ENCODE measurements around the gene STARD13.

Gene STARD13

DNA sequence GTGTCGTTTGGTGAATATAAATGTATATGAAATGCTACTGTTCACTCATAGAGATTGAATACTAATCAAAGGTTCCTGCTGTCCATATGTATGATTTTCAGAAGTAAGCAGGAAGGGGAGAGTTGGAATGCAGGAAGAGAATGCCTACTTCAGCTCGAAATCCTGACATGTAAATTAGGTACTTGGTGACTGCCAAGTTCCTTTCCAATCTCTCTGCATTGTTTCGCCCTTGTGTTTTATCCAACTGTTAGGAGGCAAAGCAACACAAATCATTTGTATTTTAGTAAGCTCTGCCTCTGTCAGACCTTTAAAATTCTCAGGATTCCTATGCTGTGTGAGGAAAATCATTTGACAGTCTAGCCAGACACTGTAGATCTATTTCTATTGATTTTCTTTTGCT, 9.0 kb downstream of the STARD13 start:
- no peak for DNase-seq

DNA sequence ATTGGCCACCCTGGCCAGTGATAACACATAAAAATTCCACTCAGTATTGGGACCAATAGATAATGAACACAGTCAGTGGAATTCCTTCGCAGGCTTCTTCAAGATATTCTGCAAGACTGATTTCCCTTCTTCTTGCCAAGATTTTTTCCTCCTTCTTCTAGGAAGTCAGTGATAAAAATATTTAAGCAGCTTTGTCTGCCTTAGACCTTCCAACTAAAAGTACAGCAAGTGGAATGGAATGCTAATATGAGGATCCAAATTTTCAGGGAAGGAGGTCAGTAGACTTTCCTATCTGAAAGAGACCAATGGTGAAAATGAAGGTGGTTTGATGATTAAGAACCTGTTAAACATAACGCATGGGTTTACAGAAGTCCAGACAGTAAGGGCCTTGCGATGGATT, 9.6 kb downstream of the STARD13 start:
- DNase-seq = no peak

DNA sequence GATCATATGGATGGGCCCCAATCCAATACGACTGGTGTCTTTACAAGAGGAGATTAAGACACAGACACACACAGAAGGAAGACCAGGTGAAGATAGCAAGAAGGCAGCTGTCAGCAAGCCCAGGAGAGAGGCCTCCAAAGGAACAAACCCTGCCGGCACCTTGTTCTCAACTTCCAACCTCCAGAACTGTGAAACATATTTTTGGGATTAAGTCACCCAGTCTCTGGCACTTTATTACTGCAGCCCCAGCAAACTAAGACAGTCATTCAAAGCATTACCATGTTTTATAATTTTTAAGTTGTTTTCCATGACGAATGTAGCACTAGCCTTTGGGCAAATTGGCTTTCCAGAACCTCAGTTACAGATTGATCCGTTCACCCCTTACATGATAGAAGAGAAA, 11.3 kb downstream of the STARD13 start:
- DNase-seq = no peak

DNA sequence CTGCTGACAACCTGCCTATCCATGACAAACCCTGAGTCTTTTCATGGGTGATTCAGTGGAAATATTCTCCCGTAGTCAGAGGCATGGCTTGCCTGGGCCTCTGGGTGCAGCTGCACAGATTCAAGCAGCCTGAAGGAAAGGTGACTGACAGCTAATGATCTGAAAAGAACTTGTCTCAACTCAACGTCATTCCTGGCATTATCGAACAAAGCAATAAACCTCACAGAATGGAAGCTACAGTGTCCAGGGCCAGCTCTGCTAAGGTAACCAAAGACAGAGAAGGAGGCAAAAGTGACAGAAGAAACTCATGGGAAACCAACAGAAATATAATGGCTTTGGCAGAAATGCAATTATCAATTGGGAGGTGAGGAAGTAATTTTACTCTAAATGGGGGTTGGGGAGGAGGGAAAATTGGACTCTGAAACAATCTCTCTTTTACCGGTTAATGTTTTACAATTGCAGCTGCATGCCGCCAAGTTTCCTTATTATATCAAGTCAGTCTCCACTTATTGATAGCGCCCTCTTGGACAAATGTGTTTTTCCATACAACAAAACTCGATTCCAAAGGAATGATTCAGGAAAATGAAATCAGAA, 12.9 kb downstream of the STARD13 start:
- DNase-seq = no peak

GRCh38 chr13:33271759-33272158, 13.8 kb downstream of the STARD13 start:
- DNase-seq = no peak

GRCh38 chr13:33270895-33271538, 14.5 kb downstream of the STARD13 start:
- DNase-seq = no peak

GRCh38 chr13:33265607-33266006, 19.9 kb downstream of the STARD13 start:
- DNase-seq = no peak

GRCh38 chr13:33265133-33265532, 20.4 kb downstream of the STARD13 start:
- DNase-seq = no peak

GRCh38 chr13:33264620-33264978, 21.0 kb downstream of the STARD13 start:
- no peak for DNase-seq

DNA sequence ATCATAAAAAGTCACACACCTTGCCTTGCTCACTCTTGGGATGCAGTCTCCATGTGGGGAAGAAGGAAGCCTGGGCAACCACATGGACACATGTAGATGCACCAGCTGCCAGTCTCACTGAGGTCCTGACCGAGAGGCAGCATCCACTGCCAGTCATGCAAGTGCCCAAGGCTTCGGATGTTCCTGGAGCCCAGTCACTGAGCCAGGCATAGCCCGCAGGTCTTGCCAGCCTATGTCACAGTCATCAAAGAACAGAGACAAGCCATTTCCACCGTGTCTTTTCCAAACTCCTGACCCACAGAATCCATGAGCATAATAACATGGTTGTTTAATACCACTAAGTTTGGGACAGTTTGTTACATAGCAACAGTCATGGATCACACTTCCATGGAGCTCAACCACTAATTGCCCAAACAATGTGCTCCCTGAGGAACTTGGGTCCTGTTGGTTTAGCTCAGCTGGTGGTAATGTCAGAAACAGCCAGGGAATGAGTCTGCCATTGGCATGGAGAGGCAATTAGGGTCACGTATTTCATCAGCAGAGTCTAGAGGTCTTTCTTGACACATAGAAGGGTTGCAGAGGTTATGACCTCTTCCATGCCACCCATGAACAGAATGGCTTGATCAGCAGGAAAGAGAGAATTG, 21.5 kb downstream of the STARD13 start:
- no peak for DNase-seq

GRCh38 chr13:33263484-33263883, 22.1 kb downstream of the STARD13 start:
- DNase-seq = no peak

DNA sequence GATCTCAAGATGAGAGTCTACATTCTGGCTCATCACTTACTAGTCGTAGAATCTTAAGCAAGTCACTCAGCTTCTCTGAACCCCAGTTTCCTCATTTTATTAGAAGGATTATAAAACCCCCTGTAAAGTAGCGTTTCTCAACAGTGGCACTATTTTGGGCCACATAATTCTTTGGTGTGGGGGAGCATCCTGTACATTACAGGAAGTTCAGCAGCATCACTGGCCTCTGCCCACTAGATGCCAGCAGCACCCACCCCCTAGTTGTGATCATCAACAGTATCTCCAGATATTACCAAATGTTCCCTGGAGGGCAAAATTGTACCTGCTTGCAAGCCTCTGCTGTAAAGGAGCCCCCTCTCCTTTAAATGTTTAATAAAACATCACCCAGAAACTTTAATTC, 22.6 kb downstream of the STARD13 start:
- no peak for DNase-seq

DNA sequence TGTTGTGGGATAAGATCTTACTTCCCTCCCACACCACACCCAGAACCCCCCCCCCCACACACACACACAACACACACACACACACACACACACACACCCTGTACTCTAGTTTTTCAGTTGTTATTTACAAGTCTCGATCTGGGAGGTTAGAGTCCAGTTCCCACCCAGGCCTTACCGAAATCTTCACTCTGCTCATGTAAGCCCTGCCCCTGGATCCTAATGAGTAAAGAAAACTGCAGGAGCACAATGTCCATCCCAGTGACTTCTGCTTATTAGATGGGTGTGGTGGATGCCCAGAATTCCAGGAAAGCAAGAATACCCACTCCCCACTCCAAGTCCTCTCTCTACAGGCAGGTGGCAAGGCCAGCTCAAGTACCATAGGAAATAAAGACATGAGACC, 23.0 kb downstream of the STARD13 start:
- no peak for DNase-seq

GRCh38 chr13:33262062-33262487, 23.5 kb downstream of the STARD13 start:
- DNase-seq = no peak

- no peak for DNase-seq
Measured at GRCh38 chr13:33261387-33262061, 24.0 kb downstream of the STARD13 start.

DNA sequence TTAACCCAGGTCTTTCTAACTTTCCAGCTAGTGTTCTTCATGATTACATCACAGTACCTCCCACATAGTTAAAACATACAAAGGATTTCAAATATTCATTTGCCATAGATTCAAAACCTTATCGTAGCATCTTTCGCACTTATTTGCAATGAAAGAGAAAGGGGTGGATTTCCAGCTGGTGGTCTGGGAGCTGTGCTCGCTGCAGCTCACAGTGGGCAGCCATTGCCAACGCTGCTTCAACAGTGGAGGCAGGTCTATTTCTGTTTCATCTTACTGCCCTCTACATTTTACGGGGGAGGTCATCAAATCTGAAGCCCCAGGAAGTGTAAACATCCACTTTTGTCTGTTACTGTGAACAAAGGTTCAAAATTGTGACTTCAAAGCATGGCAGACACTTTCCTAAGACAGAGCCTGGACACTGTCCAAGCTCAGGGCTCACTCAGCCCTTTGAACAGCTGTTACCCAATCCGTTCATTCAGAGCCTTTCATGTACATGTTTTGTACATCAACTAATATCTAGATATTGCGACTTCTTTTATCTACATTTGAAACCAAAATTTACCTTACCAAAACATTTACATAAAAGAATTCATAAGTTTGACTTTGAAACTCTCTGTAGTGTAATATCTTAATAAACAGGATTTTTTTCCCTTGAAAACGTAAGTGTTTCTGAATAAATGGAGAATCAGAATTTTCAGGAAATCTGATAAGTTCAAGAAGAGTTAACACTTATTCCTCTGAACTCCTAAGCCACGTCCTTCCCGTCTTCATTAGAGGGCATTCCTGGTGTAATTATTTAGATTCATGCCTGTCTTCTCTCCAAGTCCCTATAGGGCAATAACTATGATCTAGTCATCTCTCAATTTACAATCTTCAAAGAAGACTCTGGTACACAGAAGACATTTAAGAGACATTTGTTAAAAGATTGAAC, 25.1 kb downstream of the STARD13 start:
- DNase-seq = no peak

GRCh38 chr13:33259296-33259695, 26.3 kb downstream of the STARD13 start:
- DNase-seq = no peak

DNA sequence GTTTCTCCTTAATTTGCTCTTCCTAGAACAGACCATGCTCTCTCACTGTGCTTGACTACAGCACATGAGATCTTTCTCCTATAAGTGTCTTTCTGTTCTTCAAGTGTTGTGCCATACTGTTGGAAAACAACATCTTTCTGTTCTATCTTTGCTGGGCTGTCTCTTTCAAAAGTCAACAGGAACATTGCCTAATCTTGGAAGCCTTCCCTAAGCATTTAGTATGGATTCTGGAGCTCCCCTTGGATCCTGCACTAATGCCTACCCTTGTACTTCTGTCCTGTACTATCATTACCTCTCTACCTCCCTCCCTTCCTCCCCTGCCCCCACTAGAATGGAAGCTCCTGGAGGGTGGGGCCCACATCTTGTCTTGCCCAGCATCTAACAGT, 26.8 kb downstream of the STARD13 start:
- no peak for DNase-seq

DNA sequence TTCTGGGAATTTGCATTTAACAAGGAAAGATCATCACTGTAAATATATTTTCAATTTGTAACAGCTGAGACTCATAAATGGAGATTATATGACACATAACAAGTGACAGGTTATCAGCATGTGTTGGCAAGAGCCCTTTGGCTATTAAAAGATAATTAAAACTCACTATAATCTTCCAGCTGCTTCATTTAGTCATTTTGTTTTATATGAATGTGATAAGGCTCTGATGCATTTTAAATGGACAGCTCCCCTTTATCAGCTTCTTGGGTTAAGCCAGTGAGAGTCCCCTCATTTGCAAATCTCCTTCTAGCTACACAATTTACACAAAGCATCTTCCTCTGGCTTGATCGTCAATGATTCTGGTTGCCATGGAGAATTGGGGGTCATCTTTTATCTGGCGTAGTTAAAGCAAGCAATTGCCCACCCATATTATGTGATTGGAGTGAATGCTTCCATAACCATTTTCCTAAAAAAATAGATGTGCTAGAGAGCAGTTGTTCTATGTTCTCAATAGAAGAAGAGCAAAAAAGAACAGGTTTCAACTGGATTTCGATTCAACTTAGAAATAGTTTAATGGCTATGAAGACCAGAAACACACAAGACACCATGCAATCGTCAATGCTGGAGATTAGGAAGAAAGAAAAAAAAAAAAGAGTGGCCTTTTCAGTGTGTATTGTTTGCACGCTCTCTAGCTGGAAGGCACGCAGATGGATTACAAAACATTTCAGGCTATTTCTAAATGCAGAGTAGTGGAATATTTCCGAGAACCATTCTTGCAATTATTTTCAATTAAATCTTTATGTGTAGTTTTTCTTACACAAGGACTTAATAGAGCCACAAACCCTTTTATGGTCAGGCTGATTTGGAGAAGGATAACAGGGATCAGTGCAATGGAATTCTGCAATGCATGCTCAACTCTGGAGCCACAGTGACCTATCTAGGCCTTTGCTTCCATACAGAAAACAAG, 27.4 kb downstream of the STARD13 start:
- no peak for DNase-seq

DNA sequence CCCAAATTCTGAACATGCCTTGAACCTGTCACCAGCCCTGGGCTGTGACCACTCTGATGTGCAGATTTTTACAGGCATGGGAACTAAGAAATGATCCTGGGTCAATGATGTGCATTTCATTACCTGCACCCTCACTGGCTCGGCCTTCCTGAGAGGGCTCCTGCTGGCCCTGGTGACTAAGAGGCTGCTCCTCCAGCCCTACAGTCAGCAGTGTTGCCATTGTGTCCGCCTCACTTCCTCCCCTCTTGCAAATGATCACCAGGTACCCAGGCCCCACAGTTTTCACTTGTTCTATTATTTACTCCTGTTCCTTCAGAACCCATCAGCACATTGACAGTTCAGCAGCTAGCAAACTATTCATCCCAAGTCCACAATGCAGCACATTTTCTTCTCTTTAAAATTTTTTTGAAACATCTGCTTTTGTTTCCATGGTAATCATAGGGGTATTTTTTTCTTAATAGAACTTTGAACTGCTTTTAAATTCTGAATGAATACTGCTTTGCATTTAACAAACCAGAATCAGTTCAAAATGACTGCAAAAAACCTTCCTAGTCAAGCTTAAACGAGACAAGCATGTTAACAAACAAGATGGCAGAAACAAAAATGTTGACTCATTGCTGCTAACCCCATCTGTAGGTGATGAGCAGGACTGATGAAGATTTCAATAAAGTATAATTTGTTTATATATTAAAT, 29.3 kb downstream of the STARD13 start:
- DNase-seq = no peak

DNA sequence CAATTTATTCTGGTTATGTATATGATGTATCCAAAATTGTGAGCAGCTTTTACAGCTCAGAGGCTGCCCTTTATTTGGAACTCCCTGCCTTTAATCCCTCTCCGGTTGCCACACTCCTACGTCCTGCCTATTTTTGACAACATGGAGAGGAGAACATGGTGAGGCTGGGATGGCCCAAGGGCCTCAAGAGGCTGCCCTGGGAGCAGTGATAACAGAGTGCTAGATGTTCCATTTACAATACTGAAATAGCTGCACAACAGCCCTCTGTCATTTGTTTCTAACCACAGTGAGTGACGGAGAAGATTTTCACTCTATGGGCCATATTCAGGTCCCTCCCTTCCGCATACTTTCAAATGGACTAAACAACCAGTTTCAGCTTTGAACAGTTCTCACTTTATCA, 33.4 kb downstream of the STARD13 start:
- DNase-seq = no peak

Data from DMS79 (cell line).